H9 (cell line): ENCODE data around the gene THSD4. TPM values are rescaled to one million over a fixed set of nuclear protein-coding genes. Genes with fewer than 3 reads are reported as not detected.

Experiments used
- DNase-seq: peaks from one replicate; pipeline ENCODE4 v3.0.0-alpha.2; 2017
- H2AFZ ChIP-seq: one replicate; pipeline ENCODE4 v1.6.1; 2013; ENCODE audit warnings: mild to moderate bottlenecking, low read length, control low read depth, moderate library complexity
- H2AK5ac ChIP-seq: 2 replicates; pipeline ENCODE4 v1.6.1; 2013; ENCODE audit warnings: low read length, control low read depth, mixed read lengths; ENCODE audit not compliant: insufficient read length
- H2BK120ac ChIP-seq: one replicate; pipeline ENCODE4 v1.6.1; 2013; ENCODE audit warnings: low read depth, mild to moderate bottlenecking, low read length, control low read depth, inconsistent platforms; ENCODE audit not compliant: poor library complexity, severe bottlenecking
- H2BK12ac ChIP-seq: 2 replicates; pipeline ENCODE4 v1.6.1; 2013; ENCODE audit warnings: low read length, control low read depth, mixed read lengths, low read depth; ENCODE audit not compliant: insufficient read length
- H2BK15ac ChIP-seq: 2 replicates; pipeline ENCODE4 v1.6.1; 2013; ENCODE audit warnings: low read depth, low read length, control low read depth
- H2BK20ac ChIP-seq: one replicate; pipeline ENCODE4 v1.6.1; 2013; ENCODE audit warnings: low read depth, mild to moderate bottlenecking, low read length, control low read depth, inconsistent platforms; ENCODE audit not compliant: poor library complexity, severe bottlenecking
- H2BK5ac ChIP-seq: 2 replicates; pipeline ENCODE4 v1.6.1; 2013; ENCODE audit warnings: low read length, control low read depth, mixed read lengths; ENCODE audit not compliant: insufficient read length
- H3K14ac ChIP-seq: 2 replicates; pipeline ENCODE4 v1.6.1; 2013; ENCODE audit warnings: low read length, control low read depth; ENCODE audit not compliant: insufficient read depth
- H3K18ac ChIP-seq: 2 replicates; pipeline ENCODE4 v1.6.1; 2013; ENCODE audit warnings: low read depth, mild to moderate bottlenecking, mixed read lengths, low read length, control low read depth; ENCODE audit not compliant: insufficient read length
- H3K23ac ChIP-seq: 2 replicates; pipeline ENCODE4 v1.6.1; 2013; ENCODE audit warnings: low read length, control low read depth, mixed read lengths, low read depth; ENCODE audit not compliant: insufficient read length
- H3K23me2 ChIP-seq: 2 replicates; pipeline ENCODE4 v1.6.1; 2013; ENCODE audit warnings: low read depth, mild to moderate bottlenecking, mixed read lengths, low read length, control low read depth; ENCODE audit not compliant: insufficient read length, poor library complexity, severe bottlenecking
- H3K27ac ChIP-seq: 2 replicates; pipeline ENCODE4 v1.5.1; 2013; ENCODE audit warnings: low read length, control low read depth, mixed read lengths, low read depth; ENCODE audit not compliant: insufficient read length
- H3K27me3 ChIP-seq: 2 replicates; pipeline ENCODE4 v1.6.1; 2013; ENCODE audit warnings: low read length, control low read depth, inconsistent platforms; ENCODE audit not compliant: insufficient read depth
- H3K4ac ChIP-seq: 2 replicates; pipeline ENCODE4 v1.6.1; 2013; ENCODE audit warnings: low read depth, mild to moderate bottlenecking, control low read depth, inconsistent platforms, low read length, moderate library complexity
- H3K4me1 ChIP-seq: 2 replicates; pipeline ENCODE4 v1.6.1; 2013; ENCODE audit warnings: low read length, control low read depth, inconsistent platforms; ENCODE audit not compliant: insufficient read depth
- H3K4me2 ChIP-seq: 2 replicates; pipeline ENCODE4 v1.6.1; 2013; ENCODE audit warnings: low read length, control low read depth, mixed read lengths; ENCODE audit not compliant: insufficient read length, insufficient read depth
- H3K56ac ChIP-seq: 2 replicates; pipeline ENCODE4 v1.6.1; 2013; ENCODE audit warnings: low read depth, mild to moderate bottlenecking, mixed read lengths, low read length, control low read depth; ENCODE audit not compliant: insufficient read length
- H3K79me1 ChIP-seq: 2 replicates; pipeline ENCODE4 v1.6.1; 2013; ENCODE audit warnings: low read depth, mild to moderate bottlenecking, moderate library complexity, low read length, control low read depth, inconsistent platforms; ENCODE audit not compliant: insufficient read depth, poor library complexity, severe bottlenecking
- H3K79me2 ChIP-seq: 2 replicates; pipeline ENCODE4 v1.6.1; 2013; ENCODE audit warnings: low read length, control low read depth, inconsistent platforms; ENCODE audit not compliant: insufficient read depth
- H3K9ac ChIP-seq: 2 replicates; pipeline ENCODE4 v1.6.1; 2013; ENCODE audit warnings: low read length, control low read depth, mixed read lengths; ENCODE audit not compliant: insufficient read length; ENCODE audit errors: extremely low read depth
- H3K9me3 ChIP-seq: one replicate; pipeline ENCODE4 v1.6.1; 2013; ENCODE audit warnings: low read depth, low read length, inconsistent platforms; ENCODE audit not compliant: control insufficient read depth
- H3T11ph ChIP-seq: one replicate; pipeline ENCODE4 v1.6.1; 2013; ENCODE audit warnings: mild to moderate bottlenecking, low read length, control low read depth, inconsistent platforms
- H4K20me1 ChIP-seq: one replicate; pipeline ENCODE4 v1.6.1; 2013; ENCODE audit not compliant: control insufficient read depth, insufficient read length, insufficient read depth
- H4K5ac ChIP-seq: 2 replicates; pipeline ENCODE4 v1.6.1; 2013; ENCODE audit warnings: low read depth, mild to moderate bottlenecking, mixed read lengths, low read length, control low read depth; ENCODE audit not compliant: insufficient read length
- H4K8ac ChIP-seq: replicated peaks from 2 replicates; pipeline ENCODE4 v1.6.1; 2013; ENCODE audit warnings: low read length, control low read depth, mixed read lengths, low read depth; ENCODE audit not compliant: insufficient read length
- H4K91ac ChIP-seq: 2 replicates; pipeline ENCODE4 v1.6.1; 2013; ENCODE audit warnings: low read depth, mild to moderate bottlenecking, moderate library complexity, mixed read lengths, low read length, control low read depth; ENCODE audit not compliant: insufficient read length
- H3K27ac Mint-ChIP-seq, 3 experiments: 2 replicates in 2 of 3; 3 replicates in 1 of 3; pipeline ENCODE4 v1.8.0; 2020 to 2021; ENCODE audit warnings: mixed read lengths in 3 of 3, mild to moderate bottlenecking in 1 of 3, moderate library complexity in 1 of 3
- H3K27me3 Mint-ChIP-seq: 2 replicates; pipeline ENCODE4 v1.8.0; 2021; ENCODE audit warnings: low read depth, mild to moderate bottlenecking, moderate library complexity, mixed read lengths
- H3K36me3 Mint-ChIP-seq, 3 experiments: 2 replicates in 2 of 3; 3 replicates in 1 of 3; pipeline ENCODE4 v1.8.0; 2020 to 2021; ENCODE audit warnings: low read depth in 3 of 3, mixed read lengths in 3 of 3; ENCODE audit not compliant: insufficient read depth in 1 of 3
- H3K4me1 Mint-ChIP-seq, 2 experiments: 2 replicates each; pipeline ENCODE4 v1.8.0; 2020; ENCODE audit warnings: mixed read lengths in 2 of 2
- H3K4me3 Mint-ChIP-seq, 2 experiments: 2 replicates in 1 of 2; 3 replicates in 1 of 2; pipeline ENCODE4 v1.8.0; 2020 to 2021; ENCODE audit warnings: mild to moderate bottlenecking in 2 of 2, mixed read lengths in 2 of 2, moderate library complexity in 1 of 2
- H3K9me3 Mint-ChIP-seq, 2 experiments: 2 replicates in 1 of 2; 3 replicates in 1 of 2; pipeline ENCODE4 v1.8.0; 2020; ENCODE audit warnings: mild to moderate bottlenecking in 2 of 2, mixed read lengths in 2 of 2, moderate library complexity in 1 of 2
- WGBS: extraction: QIAGEN DNeasy Blood & Tissue Kit; methylation state at CpG from one replicate; pipeline ENCODE4 v1.1.7; 2013; ENCODE audit warnings: missing lambda C conversion rate, low lambda C conversion rate, mixed read lengths; ENCODE audit not compliant: insufficient read length; ENCODE audit errors: extremely low coverage; 5-methylcytosine and 5-hydroxymethylcytosine counted together
- total RNA-seq: library from RNA; stranded (reverse); gene quantifications from 2 replicates; pipeline ENCODE4 v1.2.1, GENCODE V29; 2021
- TF ChIP-seq, protein P1 (sequence below): fragments of 200-600 bp; sonication (generic); conservative IDR thresholded peaks from 3 replicates; pipeline ENCODE4 v1.8.0; 2021; ENCODE audit warnings: antibody characterized with exemption, mild to moderate bottlenecking

Gene THSD4
- total RNA-seq, 1 experiment from 2014 or later: 5.5 TPM

GRCh38 chr15:71359246-71359645 is 244.0 kb downstream of the THSD4 start:
- Histone ChIP-seq H4K5ac (no peak overlapping the region), H2BK15ac (no peak overlapping the region), H2AK5ac (no peak overlapping the region), H3K79me1 (no peaks in the 10 kb centered on the region), H3K27ac (no peak overlapping the region), H3K4ac (no peak overlapping the region), H4K8ac (no peak overlapping the region), H3T11ph (no peak overlapping the region), H3K23me2 (no peaks in the 10 kb centered on the region), H3K79me2 (no peaks in the 10 kb centered on the region), H3K9me3 (no peaks in the 10 kb centered on the region), H3K14ac (no peak overlapping the region), H3K4me1 (peaks cover 7% of the 10 kb centered on the region), H2AFZ (no peak overlapping the region), H2BK5ac (no peak overlapping the region), H3K9ac (no peak overlapping the region), H2BK12ac (no peak overlapping the region), H3K18ac (no peak overlapping the region), H4K20me1 (no peaks in the 10 kb centered on the region), H2BK120ac (no peak overlapping the region), H4K91ac (no peak overlapping the region), H3K4me2 (no peak overlapping the region), H2BK20ac (no peak overlapping the region), H3K23ac (no peak overlapping the region), H3K27me3 (no peaks in the 10 kb centered on the region), H3K56ac (no peak overlapping the region)
- Mint-ChIP-seq H3K4me3 (no peak overlapping the region), H3K36me3 (no peaks in the 10 kb centered on the region; a peak in 1 of 7 replicates), H3K27me3 (no peaks in the 10 kb centered on the region), H3K4me1 (peaks cover 35 to 43% of the 10 kb centered on the region in 2 experiments), H3K9me3 (no peaks in the 10 kb centered on the region), H3K27ac (no peak overlapping the region)
- DNase-seq: no peak
- TF ChIP-seq, protein P1, sequence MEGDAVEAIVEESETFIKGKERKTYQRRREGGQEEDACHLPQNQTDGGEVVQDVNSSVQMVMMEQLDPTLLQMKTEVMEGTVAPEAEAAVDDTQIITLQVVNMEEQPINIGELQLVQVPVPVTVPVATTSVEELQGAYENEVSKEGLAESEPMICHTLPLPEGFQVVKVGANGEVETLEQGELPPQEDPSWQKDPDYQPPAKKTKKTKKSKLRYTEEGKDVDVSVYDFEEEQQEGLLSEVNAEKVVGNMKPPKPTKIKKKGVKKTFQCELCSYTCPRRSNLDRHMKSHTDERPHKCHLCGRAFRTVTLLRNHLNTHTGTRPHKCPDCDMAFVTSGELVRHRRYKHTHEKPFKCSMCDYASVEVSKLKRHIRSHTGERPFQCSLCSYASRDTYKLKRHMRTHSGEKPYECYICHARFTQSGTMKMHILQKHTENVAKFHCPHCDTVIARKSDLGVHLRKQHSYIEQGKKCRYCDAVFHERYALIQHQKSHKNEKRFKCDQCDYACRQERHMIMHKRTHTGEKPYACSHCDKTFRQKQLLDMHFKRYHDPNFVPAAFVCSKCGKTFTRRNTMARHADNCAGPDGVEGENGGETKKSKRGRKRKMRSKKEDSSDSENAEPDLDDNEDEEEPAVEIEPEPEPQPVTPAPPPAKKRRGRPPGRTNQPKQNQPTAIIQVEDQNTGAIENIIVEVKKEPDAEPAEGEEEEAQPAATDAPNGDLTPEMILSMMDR: no peak
- no CpG with 5 or more reads among the region's 7 CpGs for WGBS
